Stimulated activated CD4-positive, alpha-beta T cell treated with anti-CD3 and anti-CD28 coated beads, Interleukin-1b, Interleukin-23, amount 100 ng/mL, for 4 hours (primary cell): ENCODE data around the gene MTUS2.

Experiments
- DNase-seq, 2 donors: peaks; one replicate each; pipeline ENCODE4 v3.0.0-alpha.2; 2020; ENCODE audit warnings: low read depth in 2 of 2

Gene MTUS2

DNA sequence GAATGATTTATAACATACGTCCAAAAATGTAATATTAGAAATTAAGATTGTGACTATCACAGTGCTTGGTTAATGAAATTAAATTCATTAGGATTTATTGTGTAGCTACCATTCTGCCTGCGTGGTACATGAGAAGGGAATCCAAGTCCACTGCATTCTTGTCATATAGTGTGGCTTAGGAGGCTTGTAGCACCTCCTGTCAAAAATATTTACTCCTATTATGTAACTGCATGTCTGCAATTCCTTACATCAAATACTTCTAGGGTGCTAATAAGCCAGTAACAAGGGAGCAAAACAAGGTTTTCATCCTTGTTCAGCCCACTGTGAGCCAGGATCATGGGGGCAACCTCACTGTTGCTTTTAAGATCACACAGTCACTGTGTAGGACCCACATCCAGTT is 576.3 kb downstream of the MTUS2 start:
- DNase-seq = no peak

DNA sequence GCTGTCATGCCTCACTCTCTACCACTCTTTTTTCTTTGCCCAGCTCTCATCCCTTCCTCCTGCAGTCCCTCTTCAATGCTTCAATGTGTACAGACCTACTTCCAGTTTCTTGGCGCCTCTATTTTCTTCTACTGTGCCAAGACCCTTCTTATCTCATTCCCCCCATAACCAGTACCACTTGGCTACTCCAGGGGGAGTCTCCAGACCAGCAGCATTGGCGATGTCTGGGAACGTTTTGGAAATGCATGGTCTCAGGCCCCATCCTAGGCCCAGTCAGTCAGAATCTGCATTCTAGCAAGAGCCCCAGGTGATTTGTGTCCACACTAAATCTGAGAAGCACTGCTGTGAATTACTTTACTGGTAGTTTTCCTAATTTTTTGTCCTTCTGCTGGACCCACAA is 577.1 kb downstream of the MTUS2 start:
- no peak for DNase-seq

DNA sequence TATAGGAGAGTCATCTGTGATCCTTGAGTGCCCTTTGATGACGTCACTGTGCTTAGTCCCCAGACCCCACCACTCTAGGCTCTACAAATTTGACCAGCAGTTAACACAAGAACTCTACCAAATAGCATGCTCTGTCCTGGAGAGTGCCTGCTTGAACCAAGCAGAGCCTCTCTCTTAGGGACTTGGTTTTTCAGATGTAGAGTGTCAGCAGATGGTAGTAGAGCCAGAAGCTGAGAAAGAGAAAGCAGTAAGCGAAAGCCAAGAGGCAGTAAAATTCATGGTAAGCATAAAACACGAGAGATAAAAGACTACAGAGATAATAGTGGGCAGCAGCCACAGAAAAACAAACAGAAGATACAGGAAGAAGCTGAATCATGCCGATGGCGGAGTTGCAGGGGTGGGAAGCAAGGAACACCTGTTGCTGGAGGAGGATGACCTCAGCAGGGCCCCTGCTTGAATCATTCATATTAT is 582.1 kb downstream of the MTUS2 start:
- no peak for DNase-seq

DNA sequence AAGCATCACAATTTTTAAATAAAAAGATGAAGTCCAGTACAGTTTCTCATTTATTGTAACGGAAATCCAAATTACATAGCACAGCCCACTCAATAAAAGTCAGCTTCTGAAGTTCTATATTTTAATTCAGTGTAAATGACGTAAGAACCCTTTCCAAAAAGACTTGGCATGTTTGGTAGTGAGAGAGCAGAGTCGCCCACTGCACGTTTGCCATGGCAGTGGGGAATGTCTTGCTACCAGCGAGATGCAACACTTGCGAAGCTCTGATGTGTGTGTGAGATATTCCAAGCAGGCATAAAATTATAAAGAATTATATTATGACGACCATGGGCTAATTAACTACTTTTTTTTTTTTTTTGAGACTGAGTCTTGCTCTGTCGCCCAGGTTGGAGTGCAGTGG is 585.3 kb downstream of the MTUS2 start:
- DNase-seq = no peak

DNA sequence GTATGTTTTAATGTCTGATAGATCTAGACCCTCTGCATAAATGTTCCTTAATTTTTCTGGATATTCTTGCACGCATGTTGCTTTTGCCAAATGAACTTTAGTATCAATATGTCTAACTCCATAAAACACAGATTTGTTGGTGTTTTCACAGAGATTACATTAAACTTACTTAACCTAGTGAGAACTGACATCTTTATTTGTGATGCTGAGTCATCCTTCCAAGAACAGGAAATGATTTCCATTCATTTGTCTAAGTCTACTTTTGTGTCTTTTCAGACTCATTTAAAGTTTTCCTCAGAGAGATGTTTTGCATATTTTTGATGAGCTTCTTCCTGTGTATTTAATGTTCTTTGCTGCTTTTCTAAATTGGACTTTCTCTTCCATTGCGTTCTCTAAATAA is 591.3 kb downstream of the MTUS2 start:
- no peak for DNase-seq

DNA sequence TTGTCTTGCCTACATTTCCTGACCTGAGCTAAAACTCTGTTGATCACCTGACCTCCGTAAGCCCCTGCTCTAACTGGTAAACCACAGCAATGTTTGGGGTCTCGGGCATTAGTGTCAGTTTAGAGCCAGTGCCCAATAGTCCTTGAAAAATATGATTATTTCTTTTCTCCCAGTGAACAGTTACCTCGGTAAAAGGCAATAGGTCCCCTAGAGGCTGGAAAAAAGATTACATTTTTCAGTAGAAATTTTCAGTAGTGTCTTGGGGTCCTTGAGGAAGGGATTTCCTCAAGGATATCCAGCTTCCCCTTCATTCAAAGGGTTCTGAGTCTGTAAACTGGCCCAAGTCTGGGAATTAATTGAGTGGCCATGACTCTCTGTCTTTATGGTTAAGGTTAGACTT is 597.9 kb downstream of the MTUS2 start:
- no peak for DNase-seq

DNA sequence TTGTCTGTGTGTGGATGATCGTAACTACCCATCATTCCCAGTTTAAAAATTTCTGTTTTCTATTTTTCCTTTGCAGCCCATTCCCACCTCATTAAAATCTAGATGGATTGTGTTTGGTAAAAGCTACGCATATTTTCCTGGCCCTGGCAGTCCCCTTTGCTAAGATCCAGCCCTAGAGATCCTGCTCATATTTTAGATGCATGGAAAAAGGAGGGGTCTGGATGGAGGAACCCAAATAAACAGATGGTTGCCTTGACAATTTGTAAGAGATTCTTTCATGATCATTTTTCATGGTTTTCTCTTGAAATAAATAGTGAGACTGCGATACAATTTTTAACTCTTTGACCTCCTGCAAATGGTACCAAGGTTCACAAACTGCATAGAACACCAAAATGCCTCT is 601.0 kb downstream of the MTUS2 start:
- DNase-seq = no peak

DNA sequence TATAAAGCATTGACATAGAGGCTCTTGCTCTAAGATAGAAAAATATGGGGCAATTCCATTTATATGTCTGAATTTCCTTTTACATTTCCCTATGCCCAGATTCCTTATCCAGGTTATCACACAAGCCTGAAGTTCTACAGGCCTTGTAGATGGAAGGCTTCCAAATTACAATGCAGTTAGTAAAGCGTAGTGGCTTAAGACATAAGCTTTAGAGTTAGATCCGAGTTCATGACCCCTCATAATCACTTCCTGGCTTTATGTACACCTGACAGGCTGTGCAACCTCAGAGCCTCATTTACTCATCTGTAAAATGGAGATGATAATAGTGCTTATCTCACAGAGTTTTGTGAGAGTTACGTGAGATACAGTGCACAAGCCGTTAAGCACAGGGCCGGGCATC is 601.9 kb downstream of the MTUS2 start:
- DNase-seq = no peak

DNA sequence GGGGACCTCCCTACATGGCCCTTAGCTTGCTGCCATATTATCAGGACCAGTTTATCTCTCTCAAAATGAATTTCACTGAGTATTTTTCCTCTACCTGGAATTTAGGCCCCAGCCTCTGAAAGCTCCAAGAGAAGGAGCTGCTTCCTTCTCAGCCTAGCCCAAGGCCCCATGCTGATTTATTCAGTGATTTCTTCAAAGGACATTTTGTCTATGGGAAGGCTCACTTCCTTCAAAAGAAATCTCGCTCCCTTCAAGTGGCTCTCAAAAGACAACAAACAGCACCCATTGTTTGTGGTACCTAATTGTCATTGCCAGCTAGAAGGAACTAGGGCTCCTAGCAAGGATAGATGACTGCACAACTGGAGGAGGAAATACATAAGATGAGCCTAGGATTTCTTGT is 602.9 kb downstream of the MTUS2 start:
- no peak for DNase-seq

DNA sequence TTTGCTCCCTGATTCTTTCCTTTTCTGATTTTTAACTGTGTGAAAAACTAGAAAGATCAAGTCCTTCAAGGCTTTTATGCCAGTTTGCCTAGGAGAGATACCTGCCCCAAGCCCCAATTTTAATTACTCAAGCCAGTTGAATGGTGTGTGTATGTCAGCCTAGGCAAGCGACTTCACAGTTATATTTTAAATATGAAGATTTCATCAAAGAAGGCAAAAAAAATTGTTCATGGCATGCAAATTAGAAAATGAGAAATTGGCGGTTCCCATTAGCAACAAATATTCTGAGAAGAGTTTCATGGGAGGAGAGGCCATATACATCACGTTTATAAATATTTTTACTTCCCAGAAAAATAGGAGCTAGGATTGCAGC is 607.8 kb downstream of the MTUS2 start:
- DNase-seq = no peak

DNA sequence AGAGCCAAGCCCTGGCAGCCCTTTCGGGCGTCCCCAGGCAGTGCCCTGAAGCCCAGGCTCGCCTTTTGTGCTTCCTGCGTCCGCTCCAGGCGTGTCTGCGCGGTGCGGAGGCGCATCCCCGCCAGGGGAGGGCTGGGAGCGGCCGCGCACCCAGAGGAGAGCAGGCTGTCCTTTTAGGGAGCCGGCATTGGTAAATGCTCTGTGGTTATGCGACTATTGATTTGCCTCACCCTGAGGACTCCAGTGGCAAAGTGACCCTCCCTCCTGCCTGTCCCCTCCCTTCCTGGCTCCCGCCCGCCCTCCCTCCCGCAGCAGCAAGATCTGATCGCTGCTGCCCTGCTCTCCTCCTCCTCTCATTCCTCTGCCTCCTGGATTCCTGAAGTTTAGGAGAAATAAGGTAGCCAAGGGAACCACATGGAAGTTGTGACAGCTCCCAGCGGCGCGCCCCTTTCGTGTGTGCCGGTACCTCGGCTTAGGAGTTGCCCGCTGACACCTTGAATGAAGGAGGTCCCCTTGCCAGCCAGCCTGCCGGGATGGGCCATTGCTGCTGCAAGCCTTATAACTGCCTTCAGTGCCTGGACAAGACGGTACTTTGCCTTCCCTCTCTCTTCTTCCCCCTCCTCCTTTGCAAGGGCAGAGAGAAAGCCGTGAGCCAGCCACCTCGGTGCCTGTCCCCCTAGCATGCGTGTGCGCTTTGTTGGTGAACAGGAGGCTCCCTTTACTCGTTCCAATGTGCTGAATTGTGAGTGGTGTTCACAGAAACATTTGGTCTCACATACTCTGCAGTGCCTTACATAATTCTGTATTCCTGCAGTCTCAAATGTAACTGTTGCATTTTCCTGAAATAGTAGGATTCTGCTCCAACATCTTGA is 608.4 kb downstream of the MTUS2 start:
- DNase-seq = no peak

DNA sequence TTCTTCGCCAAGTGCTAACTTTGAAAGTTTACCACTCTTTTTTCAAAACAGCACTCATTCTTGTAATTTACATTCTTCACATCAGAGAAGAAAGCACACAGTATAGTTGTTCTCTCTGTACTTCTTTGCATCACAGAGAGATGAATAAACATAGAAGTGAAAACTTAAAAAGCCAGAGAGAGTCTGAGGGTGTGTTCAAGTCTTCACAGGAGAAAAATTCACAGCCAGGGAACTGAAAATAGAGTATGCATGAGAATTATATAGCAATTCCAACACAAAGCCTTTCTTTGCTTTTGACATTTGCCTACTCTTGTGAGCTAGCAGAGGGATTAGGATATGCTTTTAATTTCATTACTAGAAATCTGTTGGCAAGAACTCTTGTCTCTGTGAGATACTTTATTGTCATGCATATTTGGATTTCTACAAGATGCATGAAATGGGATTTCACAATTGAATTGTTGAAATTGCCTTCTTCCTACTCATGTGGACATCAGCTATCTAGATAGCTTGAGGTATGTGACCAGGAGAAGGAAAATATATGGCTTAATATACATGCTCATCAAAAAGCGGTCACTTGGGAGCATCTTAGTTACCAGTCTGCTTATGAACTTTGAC is 609.3 kb downstream of the MTUS2 start:
- no peak for DNase-seq

DNA sequence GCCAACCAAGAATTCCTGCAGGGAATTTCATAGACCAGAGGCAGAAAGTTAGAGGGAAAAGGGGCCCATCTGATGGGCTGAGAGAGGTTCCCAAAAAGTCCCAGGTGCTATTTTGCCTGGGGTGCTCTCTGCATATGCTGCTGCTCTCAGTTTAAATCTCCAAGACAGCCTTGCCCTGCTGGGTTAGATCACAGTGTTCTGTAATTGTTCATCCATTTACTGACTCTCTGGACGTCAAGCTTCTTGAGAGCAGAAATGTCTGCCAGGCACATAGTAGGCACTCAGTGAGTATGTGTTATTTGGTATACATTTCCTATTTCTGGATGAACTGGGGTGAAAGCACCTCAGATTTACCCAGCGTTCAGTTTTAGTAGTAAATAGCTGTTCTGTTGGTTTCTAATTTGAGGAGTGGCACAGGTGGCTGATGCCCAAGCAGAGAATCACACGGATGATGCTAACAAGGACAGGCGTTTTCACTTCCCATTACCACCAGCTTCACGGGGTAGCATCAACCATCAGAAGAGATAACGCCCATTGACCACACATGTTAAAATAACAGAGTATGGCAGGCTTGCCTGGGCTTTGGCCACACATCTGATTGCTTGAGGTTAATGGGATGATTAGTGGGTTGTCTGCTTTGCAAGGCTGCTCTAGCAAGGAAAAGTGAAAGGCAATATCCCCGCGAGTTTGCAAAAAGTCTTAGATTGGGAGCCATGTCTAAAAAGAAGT is 614.2 kb downstream of the MTUS2 start:
- no peak for DNase-seq

DNA sequence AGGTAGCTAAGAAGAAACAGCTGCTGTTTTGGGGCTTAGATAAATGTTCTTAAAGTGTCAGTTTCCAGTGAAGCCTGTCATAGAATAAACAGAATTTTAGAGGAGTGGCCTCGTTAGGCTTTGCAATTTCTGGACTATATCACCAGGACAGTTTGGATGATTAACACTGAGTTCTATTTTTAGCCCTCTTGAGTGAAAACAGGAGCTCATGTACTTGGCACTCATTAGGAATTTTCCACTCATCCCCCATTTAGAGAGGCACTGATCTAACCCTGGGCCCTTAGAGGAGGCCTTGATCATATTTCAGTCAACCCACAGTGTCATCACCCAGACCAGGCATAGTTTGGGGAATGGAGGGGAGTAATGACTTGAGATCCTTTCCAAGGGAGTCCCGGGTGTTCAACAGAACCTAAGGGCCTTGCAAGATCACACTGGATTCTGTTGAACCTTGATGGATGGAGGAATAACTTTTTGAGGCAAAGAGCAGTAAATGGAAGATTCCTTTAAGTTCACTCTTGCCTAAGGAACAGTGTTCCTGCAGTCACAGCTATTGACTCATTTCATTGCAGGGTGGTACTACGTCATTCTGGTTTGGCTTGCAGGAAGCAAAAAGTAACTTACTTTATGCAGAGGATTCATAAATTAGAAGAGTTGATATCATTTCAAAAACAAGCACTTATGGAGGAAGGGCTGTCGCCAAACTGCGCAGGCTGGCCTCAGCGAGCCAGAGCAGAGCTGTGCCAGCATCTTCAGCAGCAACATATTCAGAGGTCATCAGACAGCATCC is 615.2 kb downstream of the MTUS2 start:
- DNase-seq = no peak

DNA sequence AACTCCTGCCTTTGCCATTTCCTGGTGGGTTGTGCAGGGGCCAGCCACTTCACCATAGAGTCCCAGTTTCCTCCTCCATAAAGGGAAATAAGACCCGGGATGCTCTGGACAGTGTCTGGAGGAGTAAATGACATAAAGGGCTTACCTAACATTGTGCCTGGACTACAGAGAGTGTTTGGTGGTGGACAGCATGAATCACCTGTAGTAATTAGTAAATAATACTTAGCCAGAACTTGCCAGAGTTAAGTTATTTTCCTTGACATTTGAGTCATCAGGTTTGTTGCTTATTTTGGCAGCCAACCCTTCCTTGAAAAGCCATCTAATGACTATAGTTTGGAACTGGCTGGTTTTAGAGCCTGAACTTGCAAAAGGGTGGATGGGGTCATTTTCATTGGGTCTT is 616.2 kb downstream of the MTUS2 start:
- no peak for DNase-seq

DNA sequence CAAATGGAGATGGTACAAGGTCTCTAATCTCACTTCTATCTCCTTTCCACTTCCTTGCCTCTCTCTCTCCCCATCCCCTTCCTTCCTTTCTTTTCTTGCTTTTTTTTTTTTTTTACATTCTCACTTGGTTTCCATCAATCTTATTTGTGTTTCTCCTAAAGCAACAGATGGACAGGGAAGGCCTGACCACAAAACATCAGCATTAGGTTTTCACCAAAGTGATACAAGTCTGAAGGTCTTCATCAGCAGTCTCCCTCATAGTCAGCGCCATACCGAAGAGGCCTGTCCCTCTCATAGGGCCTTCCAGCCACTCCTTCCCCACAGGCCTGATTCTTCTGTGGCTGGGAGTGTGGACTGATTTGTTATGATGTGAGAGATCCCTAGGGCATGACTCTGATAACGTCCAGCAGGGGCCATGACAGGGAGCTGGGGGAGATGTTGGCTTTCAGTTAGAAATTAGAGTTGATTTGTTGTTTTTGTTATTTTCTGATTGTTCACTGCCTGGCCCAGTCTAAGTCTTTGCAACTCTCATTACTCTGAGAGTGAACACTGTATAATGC is 616.7 kb downstream of the MTUS2 start:
- no peak for DNase-seq

DNA sequence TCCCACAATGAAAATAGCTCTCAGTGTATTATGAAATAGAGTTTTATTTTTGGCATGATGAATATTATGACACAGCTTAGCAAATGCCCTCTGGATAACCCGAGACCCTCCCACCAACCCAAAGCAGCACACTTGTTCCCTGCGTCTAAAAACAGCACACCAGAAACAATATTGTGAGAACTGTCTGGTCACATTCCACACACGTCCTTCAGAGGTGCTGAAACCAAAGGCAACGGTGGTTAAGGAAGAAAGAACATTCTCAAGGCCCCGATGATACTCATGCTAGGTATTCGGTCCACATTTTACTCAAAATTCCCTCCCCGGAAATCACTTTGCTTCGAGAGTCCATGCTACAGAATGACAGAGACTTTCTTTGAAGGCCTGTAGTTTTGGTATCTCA is 618.6 kb downstream of the MTUS2 start:
- no peak for DNase-seq

DNA sequence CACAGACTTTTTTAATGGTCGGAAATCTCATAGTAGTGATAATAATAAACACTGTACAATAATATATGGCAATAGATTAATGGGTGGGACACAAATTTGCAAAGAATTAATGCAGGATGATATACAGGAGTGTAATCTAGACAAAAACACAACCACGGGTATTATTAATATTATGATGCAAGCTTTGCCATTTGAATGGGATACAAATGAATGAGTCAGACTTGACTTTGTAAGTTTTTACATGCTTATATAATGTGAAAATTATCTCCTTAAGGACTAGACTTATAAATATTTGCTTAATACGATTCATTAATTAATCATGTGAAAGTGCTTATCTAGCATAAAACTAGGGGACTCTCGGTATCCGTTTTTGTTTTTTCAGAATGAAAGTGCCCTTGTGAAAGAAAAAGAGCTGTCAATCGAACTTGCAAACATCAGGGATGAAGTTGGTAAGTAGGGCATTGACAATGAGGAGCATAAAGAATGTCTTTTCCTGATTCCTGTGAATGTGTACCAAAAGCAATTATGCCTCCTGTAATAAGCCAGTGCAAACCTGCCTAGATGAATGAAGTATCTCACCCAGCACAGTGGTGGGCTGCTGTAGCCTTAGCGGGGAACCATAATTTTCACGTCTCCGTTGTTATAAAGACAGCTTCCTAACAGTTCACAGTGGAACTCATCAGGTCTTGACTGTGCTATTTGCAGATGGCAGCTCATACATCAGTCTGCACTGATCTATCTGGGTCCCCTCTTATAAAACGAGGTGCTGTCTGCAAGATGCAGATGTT is 619.7 kb downstream of the MTUS2 start:
- no peak for DNase-seq

DNA sequence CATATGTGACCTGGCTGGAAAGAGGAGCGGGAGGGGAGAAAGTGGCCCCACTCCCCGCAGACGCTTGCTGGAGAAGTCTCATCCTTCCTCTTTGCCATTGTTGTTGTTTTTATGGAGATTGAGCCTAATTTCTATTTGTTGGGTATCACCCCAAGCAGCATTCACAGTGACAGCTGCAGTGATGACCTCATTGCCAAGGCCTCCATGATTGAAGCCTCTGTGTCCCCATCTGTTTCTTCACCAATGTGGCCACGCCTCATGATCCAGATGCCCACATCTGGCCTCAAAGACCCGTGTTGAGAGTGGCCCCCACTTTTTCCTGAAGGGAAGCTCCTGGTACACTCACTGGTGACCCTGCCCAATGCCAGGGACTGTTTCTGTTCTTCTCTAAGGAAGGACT is 621.2 kb downstream of the MTUS2 start:
- no peak for DNase-seq

DNA sequence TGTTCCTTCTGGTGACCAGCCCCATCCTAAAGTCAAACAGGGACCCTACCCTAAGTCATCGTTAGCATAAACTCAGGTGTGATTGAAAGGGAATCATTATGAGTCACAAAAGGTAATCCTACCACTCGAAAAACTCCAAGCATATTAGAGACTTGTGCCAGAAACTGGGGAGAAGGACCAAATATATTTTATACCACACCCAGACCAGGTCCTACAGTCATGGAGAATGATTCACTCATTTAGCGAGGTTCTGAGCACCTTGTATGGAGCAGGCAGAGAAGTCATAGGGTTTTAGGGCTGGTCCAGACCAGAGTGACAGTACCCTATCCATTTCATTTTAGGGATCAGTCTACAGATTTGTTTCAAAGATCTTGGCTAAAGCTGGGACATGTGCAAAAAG is 625.9 kb downstream of the MTUS2 start:
- DNase-seq = no peak

DNA sequence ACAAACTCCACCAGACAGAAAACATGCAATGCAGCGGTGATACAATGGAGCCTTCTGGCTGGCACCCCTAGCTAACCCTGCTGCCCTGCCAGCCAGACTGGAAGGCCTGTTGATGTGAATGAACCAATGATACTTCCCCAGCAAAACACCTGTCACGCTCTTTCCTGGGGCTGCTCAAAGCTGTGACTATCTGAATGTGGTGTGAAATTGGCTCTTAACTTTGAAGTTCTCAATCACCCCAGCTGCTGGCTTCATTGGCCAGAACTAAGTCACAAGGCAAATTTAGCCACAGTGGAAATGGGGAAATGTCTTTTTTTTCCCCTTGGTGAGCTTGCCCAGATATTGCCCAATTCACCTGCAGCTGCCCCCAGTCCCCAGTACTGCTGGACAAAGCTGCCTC is 628.0 kb downstream of the MTUS2 start:
- no peak for DNase-seq
